Activated CD4-positive, alpha-beta T cell treated with anti-CD3 and anti-CD28 coated beads for 4 hours (primary cell): ENCODE data around the gene EYS.
"Not testable (repeated sequence)": the region's sequence is repeated elsewhere in the genome, so short reads cannot be mapped to it uniquely, and the experiment has no call there.

Experiments used
- DNase-seq, 2 donors: peaks; one replicate each; pipeline ENCODE4 v3.0.0-alpha.2; 2020

The EYS gene

GRCh38 chr6:64084185-64084663 lies 1622.8 kb downstream of the EYS start:
- DNase-seq = no peak

- no peak for DNase-seq
Observed at GRCh38 chr6:64083261-64083660, 1623.8 kb downstream of the EYS start.

- no peak for DNase-seq
Observed at GRCh38 chr6:64081453-64081852, 1625.6 kb downstream of the EYS start.

- DNase-seq = no peak
Observed at GRCh38 chr6:64074981-64075380, 1632.0 kb downstream of the EYS start.

GRCh38 chr6:64072686-64073085 lies 1634.3 kb downstream of the EYS start:
- no peak for DNase-seq

GRCh38 chr6:64064919-64065318 lies 1642.1 kb downstream of the EYS start:
- DNase-seq = no peak

- DNase-seq = no peak
Observed at GRCh38 chr6:64062960-64063683, 1643.9 kb downstream of the EYS start.

GRCh38 chr6:64054861-64055260 lies 1652.2 kb downstream of the EYS start:
- no peak for DNase-seq

GRCh38 chr6:64050590-64050989 lies 1656.4 kb downstream of the EYS start:
- DNase-seq = no peak

GRCh38 chr6:64049736-64050135 lies 1657.3 kb downstream of the EYS start:
- DNase-seq = no peak

GRCh38 chr6:64046746-64047208 lies 1660.2 kb downstream of the EYS start:
- no peak for DNase-seq

- no peak for DNase-seq
Observed at GRCh38 chr6:64041373-64041772, 1665.7 kb downstream of the EYS start.

- no peak for DNase-seq
Observed at GRCh38 chr6:64040113-64040512, 1666.9 kb downstream of the EYS start.

- DNase-seq = no peak
Observed at GRCh38 chr6:64037427-64037826, 1669.6 kb downstream of the EYS start.

GRCh38 chr6:64034910-64035655 lies 1671.9 kb downstream of the EYS start:
- no peak for DNase-seq

- no peak for DNase-seq
Observed at GRCh38 chr6:64034291-64034690, 1672.7 kb downstream of the EYS start.

GRCh38 chr6:64030950-64031618 lies 1675.9 kb downstream of the EYS start:
- DNase-seq = not testable (repeated sequence)

- no peak for DNase-seq
Observed at GRCh38 chr6:64023693-64024092, 1683.3 kb downstream of the EYS start.

GRCh38 chr6:64014595-64014994 lies 1692.4 kb downstream of the EYS start:
- no peak for DNase-seq

GRCh38 chr6:64013011-64013410 lies 1694.0 kb downstream of the EYS start:
- DNase-seq = no peak

GRCh38 chr6:64012351-64013001 lies 1694.5 kb downstream of the EYS start:
- DNase-seq = no peak

- no peak for DNase-seq
Observed at GRCh38 chr6:64010666-64011065, 1696.4 kb downstream of the EYS start.

- no peak for DNase-seq
Observed at GRCh38 chr6:64010010-64010409, 1697.0 kb downstream of the EYS start.
